ENCODE data around the gene RORC. TPM values are rescaled to one million over a fixed set of nuclear protein-coding genes. Genes with fewer than 3 reads are reported as not detected.
A peak's percentile ranks its signal among the peaks of the same experiment; 100 is the strongest.
"Not testable (repeated sequence)": the region's sequence is repeated elsewhere in the genome, so short reads cannot be mapped to it uniquely, and the experiment has no call there.

Gene RORC
- total and polyA plus RNA-seq, 4 donors = 0.10 to 1.6 (median 0.24) TPM; not detected in 1

- DNase-seq (no peak), ATAC-seq (ENCODE audit: low FRiP score) (no peak)
Observed at GRCh38 chr1:151862604-151863003, 31.0 kb upstream of the RORC start.

DNA sequence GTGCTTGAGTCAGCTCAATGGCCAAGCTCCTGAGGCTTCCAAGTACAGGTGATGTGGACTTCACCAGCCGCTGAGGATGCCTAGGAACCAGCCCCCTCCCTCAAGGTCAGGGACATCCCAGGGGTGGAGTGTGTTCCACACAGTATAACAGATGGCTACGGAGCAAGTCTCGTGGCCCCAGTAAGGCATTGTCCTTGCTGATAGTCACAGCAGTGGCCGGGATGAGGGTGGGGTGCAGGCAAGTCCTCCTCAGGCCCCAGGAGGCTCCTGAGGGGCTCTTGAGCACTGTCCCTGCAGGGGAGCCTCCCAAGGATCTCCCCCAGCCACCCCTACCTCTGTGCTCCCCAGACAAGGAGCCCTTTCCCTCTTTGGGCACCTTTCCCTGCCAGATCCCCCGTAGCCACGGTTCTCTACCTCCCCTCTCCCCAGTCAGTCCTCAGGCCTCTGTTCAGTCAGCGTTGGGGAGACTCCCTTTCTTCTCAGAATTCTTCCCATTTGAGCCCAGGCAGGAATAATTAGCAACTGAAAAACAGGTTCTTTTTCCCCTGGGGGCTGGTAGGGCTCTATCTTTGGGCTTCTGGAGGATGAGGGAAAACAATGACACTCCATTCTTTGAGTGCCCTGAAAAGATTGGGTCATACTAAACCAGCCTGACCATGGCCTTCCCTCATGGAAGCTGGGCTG is 29.0 kb upstream of the RORC start:
- ATAC-seq (ENCODE audit: low FRiP score) (peak; percentile 9), DNase-seq (no peak)
- intact Hi-C loops (cut with DNase I) = no loop called here
- Histone ChIP-seq H3K27ac (ENCODE audit: low read depth in 1 of 2, low read length in 2 of 2) (no peak overlapping the region), H3K4me1 (ENCODE audit: control insufficient read depth in 1 of 2, insufficient read depth in 2 of 2, low read length in 2 of 2) (no peaks in the 10 kb centered on the region), H3K9me3 (ENCODE audit: control insufficient read depth, low read length) (no peaks in the 10 kb centered on the region), H3K36me3 (ENCODE audit: control insufficient read depth in 1 of 2, insufficient read depth in 2 of 2, low read length in 1 of 2) (no peaks in the 10 kb centered on the region), H3K27me3 (ENCODE audit: control insufficient read depth in 1 of 2, insufficient read depth in 2 of 2, low read length in 1 of 2) (no peaks in the 10 kb centered on the region), H3K4me3 (ENCODE audit: low read length in 2 of 2) (no peak overlapping the region)
- 88 to 90% methylated on average over 7 of the region's 7 CpGs for WGBS, 2 donors

More at GRCh38 chr1:151862604-151863003, 31.0 kb upstream of the RORC start:
- no peak overlapping the region for H3K4me3 ChIP-seq (ENCODE audit: low read length in 2 of 2)
- intact Hi-C loops (cut with DNase I) = no loop called here
- H3K27ac ChIP-seq (ENCODE audit: low read depth in 1 of 2, low read length in 2 of 2) = no peak overlapping the region
- no peaks in the 10 kb centered on the region for H3K27me3 ChIP-seq (ENCODE audit: control insufficient read depth in 1 of 2, insufficient read depth in 2 of 2, low read length in 1 of 2)
- H3K4me1 ChIP-seq (ENCODE audit: control insufficient read depth in 1 of 2, insufficient read depth in 2 of 2, low read length in 2 of 2) = no peaks in the 10 kb centered on the region
- H3K36me3 ChIP-seq (ENCODE audit: control insufficient read depth in 1 of 2, insufficient read depth in 2 of 2, low read length in 1 of 2) = no peaks in the 10 kb centered on the region
- H3K9me3 ChIP-seq (ENCODE audit: control insufficient read depth, low read length) = no peaks in the 10 kb centered on the region

DNA sequence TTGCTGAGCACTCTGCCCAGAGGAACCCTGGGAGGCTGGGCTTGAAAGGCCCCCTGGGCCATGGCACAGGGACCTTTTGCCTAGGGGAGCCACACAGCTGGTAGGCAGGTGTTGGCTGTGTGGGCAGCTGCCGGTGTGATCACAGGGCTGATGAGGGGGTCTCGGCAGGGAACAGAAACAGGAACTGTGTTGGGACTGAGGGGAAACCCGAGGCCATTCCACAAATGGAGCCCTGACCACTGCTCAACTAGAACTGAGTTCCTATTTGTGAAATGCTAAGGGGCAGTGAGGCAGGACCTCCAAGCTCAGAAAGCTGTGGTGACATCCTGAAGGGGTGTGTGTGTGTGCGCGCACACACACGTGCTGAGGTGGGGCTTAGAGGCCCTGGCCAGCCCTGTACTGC is 28.3 kb upstream of the RORC start:
- H3K27ac ChIP-seq (ENCODE audit: low read depth in 1 of 2, low read length in 2 of 2) = no peak overlapping the region
- intact Hi-C loops (cut with DNase I) = no loop called here
- ATAC-seq (ENCODE audit: low FRiP score) (no peak), DNase-seq (no peak)
- no peak overlapping the region for H3K4me3 ChIP-seq (ENCODE audit: low read length in 2 of 2)
- H3K9me3 ChIP-seq (ENCODE audit: control insufficient read depth, low read length) = no peaks in the 10 kb centered on the region
- WGBS, 2 donors = 89 to 90% methylated on average over 6 of the region's 6 CpGs
- no peaks in the 10 kb centered on the region for H3K27me3 ChIP-seq (ENCODE audit: control insufficient read depth in 1 of 2, insufficient read depth in 2 of 2, low read length in 1 of 2)
- no peaks in the 10 kb centered on the region for H3K36me3 ChIP-seq (ENCODE audit: control insufficient read depth in 1 of 2, insufficient read depth in 2 of 2, low read length in 1 of 2)
- H3K4me1 ChIP-seq (ENCODE audit: control insufficient read depth in 1 of 2, insufficient read depth in 2 of 2, low read length in 2 of 2) = no peaks in the 10 kb centered on the region

DNA sequence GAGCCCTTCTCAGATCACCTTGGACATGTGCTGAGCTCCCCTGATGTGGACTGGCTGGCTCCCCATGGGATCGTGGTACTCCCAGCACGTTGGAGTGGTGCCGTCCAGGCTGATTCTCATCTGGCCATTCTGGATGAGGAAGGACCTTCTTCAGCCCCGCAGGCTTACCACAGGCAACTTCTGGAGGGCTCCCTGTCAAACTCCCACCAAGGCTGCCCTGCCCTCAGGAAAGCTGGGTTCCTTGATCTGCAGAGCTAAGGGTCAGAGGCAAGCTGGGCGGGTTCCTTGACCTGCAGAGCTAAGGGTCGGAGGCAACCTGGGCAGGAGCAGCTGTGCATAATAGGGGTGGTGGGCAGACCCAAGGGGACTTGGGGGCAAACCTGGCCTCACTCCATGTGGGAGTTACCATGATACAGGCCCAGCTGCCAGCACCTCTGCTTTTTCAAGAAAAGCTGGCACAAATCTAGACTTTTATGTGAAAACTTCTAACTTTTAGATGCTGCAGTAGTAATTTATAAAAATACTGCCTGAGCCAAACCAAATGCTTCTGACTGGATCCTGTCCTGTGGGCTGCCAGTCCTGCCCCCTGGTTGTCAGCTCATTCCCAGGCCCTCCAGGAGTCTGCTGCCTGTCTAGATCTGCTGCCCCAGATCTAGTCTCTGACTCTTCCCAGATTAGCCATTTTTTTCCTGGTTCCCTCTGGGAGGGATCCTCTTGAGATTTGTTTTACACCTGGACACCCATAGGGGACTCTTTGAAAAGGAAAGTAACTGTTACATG is 27.5 kb upstream of the RORC start:
- intact Hi-C loops (cut with DNase I) = no loop called here
- H3K27me3 ChIP-seq (ENCODE audit: control insufficient read depth in 1 of 2, insufficient read depth in 2 of 2, low read length in 1 of 2) = no peaks in the 10 kb centered on the region
- no peaks in the 10 kb centered on the region for H3K4me1 ChIP-seq (ENCODE audit: control insufficient read depth in 1 of 2, insufficient read depth in 2 of 2, low read length in 2 of 2)
- no peaks in the 10 kb centered on the region for H3K36me3 ChIP-seq (ENCODE audit: control insufficient read depth in 1 of 2, insufficient read depth in 2 of 2, low read length in 1 of 2)
- H3K4me3 ChIP-seq (ENCODE audit: low read length in 2 of 2) = no peak overlapping the region
- no peaks in the 10 kb centered on the region for H3K9me3 ChIP-seq (ENCODE audit: control insufficient read depth, low read length)
- no peak for DNase-seq
- H3K27ac ChIP-seq (ENCODE audit: low read depth in 1 of 2, low read length in 2 of 2) = no peak overlapping the region
- ATAC-seq (ENCODE audit: low FRiP score) = no peak
- 87 to 88% methylated on average over 6 of the region's 6 CpGs for WGBS, 2 donors

DNA sequence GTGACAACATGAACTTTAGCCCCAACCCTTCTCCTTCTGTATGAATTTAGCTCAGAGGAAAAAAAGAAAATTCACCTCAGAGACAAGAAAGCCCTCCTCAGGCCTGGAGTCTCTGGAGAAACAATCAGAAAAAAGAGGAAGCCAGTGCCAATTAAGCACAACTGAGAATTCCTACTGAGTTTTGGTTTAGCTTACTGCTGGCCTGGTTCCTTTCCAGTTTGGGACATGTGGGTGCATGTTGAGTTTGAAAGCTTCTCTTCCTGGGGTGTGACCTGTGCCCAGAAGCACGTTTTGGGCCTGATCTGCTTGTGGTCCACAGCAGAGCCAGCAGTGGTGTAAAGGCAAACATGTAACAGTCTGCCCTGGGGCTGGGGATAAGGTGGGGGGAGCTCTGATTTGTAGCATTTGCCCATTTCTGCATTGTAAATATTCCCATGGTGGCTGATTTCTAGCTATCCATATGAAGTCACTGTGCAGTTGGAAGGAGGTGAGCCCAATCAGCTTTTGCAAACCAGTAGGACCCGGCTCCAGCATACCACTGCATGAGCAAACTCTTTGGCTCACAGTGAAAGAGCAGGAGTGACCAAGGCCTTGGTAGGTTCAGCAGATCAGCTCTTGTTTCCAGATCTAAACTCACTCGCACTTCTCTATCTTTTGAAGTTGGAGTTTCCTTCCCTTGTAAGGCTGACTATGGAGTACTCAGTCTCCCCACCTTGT is 26.6 kb upstream of the RORC start:
- no peaks in the 10 kb centered on the region for H3K4me1 ChIP-seq (ENCODE audit: control insufficient read depth in 1 of 2, insufficient read depth in 2 of 2, low read length in 2 of 2)
- no peaks in the 10 kb centered on the region for H3K36me3 ChIP-seq (ENCODE audit: control insufficient read depth in 1 of 2, insufficient read depth in 2 of 2, low read length in 1 of 2)
- 34 to 49% methylated on average over 3 of the region's 3 CpGs for WGBS, 2 donors
- ATAC-seq (ENCODE audit: low FRiP score) = no peak
- H3K4me3 ChIP-seq (ENCODE audit: low read length in 2 of 2) = no peak overlapping the region
- DNase-seq = no peak
- H3K9me3 ChIP-seq (ENCODE audit: control insufficient read depth, low read length) = no peaks in the 10 kb centered on the region
- intact Hi-C loops (cut with DNase I) = no loop called here
- no peaks in the 10 kb centered on the region for H3K27me3 ChIP-seq (ENCODE audit: control insufficient read depth in 1 of 2, insufficient read depth in 2 of 2, low read length in 1 of 2)
- no peak overlapping the region for H3K27ac ChIP-seq (ENCODE audit: low read depth in 1 of 2, low read length in 2 of 2)

DNA sequence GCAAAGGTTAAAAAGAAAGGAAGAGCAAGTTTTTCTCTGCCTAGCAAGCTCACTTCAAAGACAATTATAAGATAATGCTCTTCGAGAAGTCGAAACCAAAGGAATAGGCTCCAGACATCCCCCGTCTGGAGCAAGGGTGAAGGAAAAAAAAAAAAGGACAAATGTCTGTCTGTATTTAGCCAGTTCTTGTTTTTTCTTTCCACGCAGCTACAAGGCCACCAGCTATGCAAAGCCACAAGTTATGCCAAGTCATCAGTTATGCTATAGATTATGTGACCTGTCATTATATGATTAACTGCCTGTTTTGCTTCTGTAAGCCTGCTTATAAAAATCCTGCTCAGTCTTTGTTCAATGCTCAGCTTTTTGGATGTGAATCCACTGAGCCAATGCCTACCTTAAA is 24.3 kb upstream of the RORC start:
- 8 to 27% methylated on average over 4 of the region's 4 CpGs for WGBS, 2 donors
- H3K4me1 ChIP-seq (ENCODE audit: control insufficient read depth in 1 of 2, insufficient read depth in 2 of 2, low read length in 2 of 2) = no peaks in the 10 kb centered on the region
- no peak overlapping the region for H3K27ac ChIP-seq (ENCODE audit: low read depth in 1 of 2, low read length in 2 of 2)
- ATAC-seq (ENCODE audit: low FRiP score) (no peak), DNase-seq (no peak)
- H3K9me3 ChIP-seq (ENCODE audit: control insufficient read depth, low read length) = no peaks in the 10 kb centered on the region
- intact Hi-C loops (cut with DNase I) = no loop called here
- H3K27me3 ChIP-seq (ENCODE audit: control insufficient read depth in 1 of 2, insufficient read depth in 2 of 2, low read length in 1 of 2) = no peaks in the 10 kb centered on the region
- no peaks in the 10 kb centered on the region for H3K36me3 ChIP-seq (ENCODE audit: control insufficient read depth in 1 of 2, insufficient read depth in 2 of 2, low read length in 1 of 2)
- H3K4me3 ChIP-seq (ENCODE audit: low read length in 2 of 2) = no peak overlapping the region

DNA sequence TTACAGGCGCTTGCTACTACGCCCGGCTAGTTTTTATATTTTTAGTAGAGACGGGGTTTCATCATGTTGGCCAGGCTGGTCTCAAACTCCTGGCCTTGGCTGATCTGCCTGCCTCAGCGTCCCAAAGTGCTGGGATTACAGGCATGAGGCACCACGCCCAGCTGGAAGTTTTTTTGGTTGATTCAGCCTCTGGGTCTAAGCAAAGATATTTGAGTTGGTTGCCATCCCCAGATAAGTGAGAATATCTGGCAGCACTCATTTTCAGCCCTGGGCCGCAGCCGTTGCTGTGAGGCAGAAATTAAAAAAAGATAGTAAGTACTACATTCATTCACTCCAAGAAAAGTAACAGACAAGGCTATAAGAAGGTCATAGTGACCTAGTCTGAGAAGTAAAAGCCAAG is 23.9 kb upstream of the RORC start:
- WGBS, 2 donors = 4 to 9% methylated on average over 8 of the region's 8 CpGs
- peak; percentile 37 for ATAC-seq (ENCODE audit: low FRiP score)

DNA sequence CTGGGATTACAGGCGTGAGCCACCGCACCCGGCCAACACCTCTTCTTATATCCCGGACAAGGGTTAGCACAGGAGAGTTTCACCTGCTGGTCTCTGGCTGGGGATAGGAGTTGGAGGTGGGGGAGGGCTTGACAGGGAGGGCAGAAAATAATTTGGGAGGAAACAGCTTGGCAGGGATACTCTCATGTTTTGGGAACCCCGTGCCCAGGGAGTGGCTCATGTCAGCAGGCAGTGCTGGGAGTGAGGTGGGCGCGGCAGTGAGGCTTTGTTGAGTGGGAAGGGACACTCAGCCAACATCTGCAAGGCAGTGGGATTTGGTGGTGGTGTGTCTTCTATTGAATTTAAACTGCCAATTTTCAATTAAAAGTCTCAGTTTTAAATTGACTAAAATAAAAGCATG is 23.1 kb upstream of the RORC start:
- intact Hi-C loops (cut with DNase I) = no loop called here
- 89 to 91% methylated on average over 7 of the region's 7 CpGs for WGBS, 2 donors
- Histone ChIP-seq H3K4me1 (ENCODE audit: control insufficient read depth in 1 of 2, insufficient read depth in 2 of 2, low read length in 2 of 2) (no peaks in the 10 kb centered on the region), H3K27ac (ENCODE audit: low read depth in 1 of 2, low read length in 2 of 2) (no peak overlapping the region), H3K4me3 (ENCODE audit: low read length in 2 of 2) (no peak overlapping the region), H3K27me3 (ENCODE audit: control insufficient read depth in 1 of 2, insufficient read depth in 2 of 2, low read length in 1 of 2) (no peaks in the 10 kb centered on the region), H3K36me3 (ENCODE audit: control insufficient read depth in 1 of 2, insufficient read depth in 2 of 2, low read length in 1 of 2) (no peaks in the 10 kb centered on the region), H3K9me3 (ENCODE audit: control insufficient read depth, low read length) (no peaks in the 10 kb centered on the region)
- no peak for DNase-seq
- no peak for ATAC-seq (ENCODE audit: low FRiP score)

More for the DNA sequence above, 23.9 kb upstream of the RORC start:
- H3K27ac ChIP-seq (ENCODE audit: low read depth in 1 of 2, low read length in 2 of 2); H3K4me3 ChIP-seq (ENCODE audit: low read length in 2 of 2); H3K36me3 ChIP-seq (ENCODE audit: control insufficient read depth in 1 of 2, insufficient read depth in 2 of 2, low read length in 1 of 2); intact Hi-C loops (cut with DNase I); H3K4me1 ChIP-seq (ENCODE audit: control insufficient read depth in 1 of 2, insufficient read depth in 2 of 2, low read length in 2 of 2); H3K9me3 ChIP-seq (ENCODE audit: control insufficient read depth, low read length); H3K27me3 ChIP-seq (ENCODE audit: control insufficient read depth in 1 of 2, insufficient read depth in 2 of 2, low read length in 1 of 2): not testable (repeated sequence)
- peak in 1 of 2 donors; percentile 59 for DNase-seq

All from aorta (tissue), 5 donors.